ENCODE measurements around the gene MED6. TPM values are rescaled to one million over a fixed set of nuclear protein-coding genes. Genes with fewer than 3 reads are reported as not detected.

MED6 gene
- polyA plus RNA-seq, 1 donor (not counting 4 experiments of a cell fraction or from before 2014, with no cell fraction given): 52.6 TPM

- DNase-seq (ENCODE audit: low read depth, low spot score) (no peak), FAIRE-seq (no peak)
- H3K27ac ChIP-seq (ENCODE audit: control insufficient read depth, insufficient read depth, low read length): no peak overlapping the region
- no peak overlapping the region for H3K9ac ChIP-seq (ENCODE audit: control insufficient read depth, extremely low read depth, insufficient read depth, low read length)
- no peak overlapping the region for H2AFZ ChIP-seq (ENCODE audit: control insufficient read depth, low read length)
- H3K4me1 ChIP-seq (ENCODE audit: control insufficient read depth, extremely low read depth, insufficient read depth, low read length): no peaks in the 10 kb centered on the region
- no peaks in the 10 kb centered on the region for H3K9me3 ChIP-seq (ENCODE audit: control insufficient read depth, low read depth, low read length)
- no peak overlapping the region for H3K4me3 ChIP-seq (ENCODE audit: control insufficient read depth in 2 of 3, extremely low read depth in 1 of 3, insufficient read depth in 2 of 3, low read depth in 1 of 3, low read length in 3 of 3)
- no peaks in the 10 kb centered on the region for H3K9me1 ChIP-seq (ENCODE audit: control insufficient read depth, extremely low read depth, insufficient read depth, low read length)
- no peaks in the 10 kb centered on the region for H4K20me1 ChIP-seq (ENCODE audit: control insufficient read depth, extremely low read depth, insufficient read depth, low read length)
- H3K36me3 ChIP-seq (ENCODE audit: control insufficient read depth in 2 of 2, extremely low read depth in 1 of 2, insufficient read depth in 2 of 2, low read length in 2 of 2): no peaks in the 10 kb centered on the region
- TF ChIP-seq EZH2 (IDR thresholded peaks at IDR 0.05; ENCODE audit: low read length): no peak
- TF ChIP-seq, protein P1, sequence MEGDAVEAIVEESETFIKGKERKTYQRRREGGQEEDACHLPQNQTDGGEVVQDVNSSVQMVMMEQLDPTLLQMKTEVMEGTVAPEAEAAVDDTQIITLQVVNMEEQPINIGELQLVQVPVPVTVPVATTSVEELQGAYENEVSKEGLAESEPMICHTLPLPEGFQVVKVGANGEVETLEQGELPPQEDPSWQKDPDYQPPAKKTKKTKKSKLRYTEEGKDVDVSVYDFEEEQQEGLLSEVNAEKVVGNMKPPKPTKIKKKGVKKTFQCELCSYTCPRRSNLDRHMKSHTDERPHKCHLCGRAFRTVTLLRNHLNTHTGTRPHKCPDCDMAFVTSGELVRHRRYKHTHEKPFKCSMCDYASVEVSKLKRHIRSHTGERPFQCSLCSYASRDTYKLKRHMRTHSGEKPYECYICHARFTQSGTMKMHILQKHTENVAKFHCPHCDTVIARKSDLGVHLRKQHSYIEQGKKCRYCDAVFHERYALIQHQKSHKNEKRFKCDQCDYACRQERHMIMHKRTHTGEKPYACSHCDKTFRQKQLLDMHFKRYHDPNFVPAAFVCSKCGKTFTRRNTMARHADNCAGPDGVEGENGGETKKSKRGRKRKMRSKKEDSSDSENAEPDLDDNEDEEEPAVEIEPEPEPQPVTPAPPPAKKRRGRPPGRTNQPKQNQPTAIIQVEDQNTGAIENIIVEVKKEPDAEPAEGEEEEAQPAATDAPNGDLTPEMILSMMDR (optimal IDR thresholded peaks at IDR 0.05 in 1 of 3, IDR thresholded peaks at IDR 0.05 in 1 of 3, conservative IDR thresholded peaks at IDR 0.05 in 1 of 3; ENCODE audit: extremely low read depth in 1 of 3, insufficient read depth in 2 of 3, low read length in 3 of 3): no peak
- no peaks in the 10 kb centered on the region for H3K27me3 ChIP-seq (ENCODE audit: control insufficient read depth, extremely low read depth, insufficient read depth, low read length)
- H3K79me2 ChIP-seq (ENCODE audit: control insufficient read depth, insufficient read depth, low read length): no peaks in the 10 kb centered on the region
- dilution Hi-C loops (cut with MboI; ENCODE audit: extremely low pct_ligation_motif_present, low sequenced_read_pairs): no loop called here
- H3K4me2 ChIP-seq (ENCODE audit: control insufficient read depth, extremely low read depth, insufficient read depth, low read depth, low read length): no peak overlapping the region
Observed at GRCh38 chr14:70573050-70573449, 27.4 kb downstream of the MED6 start.

- no peak for DNase-seq (ENCODE audit: low read depth, low spot score)
- Histone ChIP-seq H3K9ac (ENCODE audit: control insufficient read depth, extremely low read depth, insufficient read depth, low read length) (no peak overlapping the region), H2AFZ (ENCODE audit: control insufficient read depth, low read length) (no peak overlapping the region), H3K36me3 (ENCODE audit: control insufficient read depth in 2 of 2, extremely low read depth in 1 of 2, insufficient read depth in 2 of 2, low read length in 2 of 2) (peaks cover 0 to 4% of the 10 kb centered on the region in 2 experiments), H3K4me1 (ENCODE audit: control insufficient read depth, extremely low read depth, insufficient read depth, low read length) (no peaks in the 10 kb centered on the region), H3K79me2 (ENCODE audit: control insufficient read depth, insufficient read depth, low read length) (no peaks in the 10 kb centered on the region), H3K9me1 (ENCODE audit: control insufficient read depth, extremely low read depth, insufficient read depth, low read length) (peaks cover 3% of the 10 kb centered on the region), H3K9me3 (ENCODE audit: control insufficient read depth, low read depth, low read length) (no peaks in the 10 kb centered on the region), H3K4me3 (ENCODE audit: control insufficient read depth in 2 of 3, extremely low read depth in 1 of 3, insufficient read depth in 2 of 3, low read depth in 1 of 3, low read length in 3 of 3) (no peak overlapping the region), H3K27me3 (ENCODE audit: control insufficient read depth, extremely low read depth, insufficient read depth, low read length) (no peaks in the 10 kb centered on the region), H3K27ac (ENCODE audit: control insufficient read depth, insufficient read depth, low read length) (no peak overlapping the region), H3K4me2 (ENCODE audit: control insufficient read depth, extremely low read depth, insufficient read depth, low read depth, low read length) (no peak overlapping the region), H4K20me1 (ENCODE audit: control insufficient read depth, extremely low read depth, insufficient read depth, low read length) (peaks cover 5% of the 10 kb centered on the region)
- FAIRE-seq: no peak
- dilution Hi-C loops (cut with MboI; ENCODE audit: extremely low pct_ligation_motif_present, low sequenced_read_pairs): no loop called here
- TF ChIP-seq EZH2 (IDR thresholded peaks at IDR 0.05; ENCODE audit: low read length): no peak
- TF ChIP-seq, protein P1 (optimal IDR thresholded peaks at IDR 0.05 in 1 of 3, IDR thresholded peaks at IDR 0.05 in 1 of 3, conservative IDR thresholded peaks at IDR 0.05 in 1 of 3; ENCODE audit: extremely low read depth in 1 of 3, insufficient read depth in 2 of 3, low read length in 3 of 3): no peak
Observed at GRCh38 chr14:70571139-70571538, 29.3 kb downstream of the MED6 start.
